GM18951 (cell line): ENCODE results near the gene HELZ.

Experiments
- POLR2A ChIP-seq: IDR thresholded peaks from 4 replicates; pipeline ENCODE4 v1.6.1; 2011; ENCODE audit warnings: mild to moderate bottlenecking; ENCODE audit not compliant: insufficient read length, insufficient read depth; ENCODE audit errors: extremely low read depth
- in situ Hi-C: fragments of 300-500 bp; cut with MboI; formaldehyde crosslinking; loops from one replicate; pipeline ENCODE4 v1.12.0; 2022; ENCODE audit warnings: low sequenced_read_pairs, mixed read lengths, inconsistent platforms; ENCODE audit not compliant: unreplicated experiment

HELZ gene

DNA sequence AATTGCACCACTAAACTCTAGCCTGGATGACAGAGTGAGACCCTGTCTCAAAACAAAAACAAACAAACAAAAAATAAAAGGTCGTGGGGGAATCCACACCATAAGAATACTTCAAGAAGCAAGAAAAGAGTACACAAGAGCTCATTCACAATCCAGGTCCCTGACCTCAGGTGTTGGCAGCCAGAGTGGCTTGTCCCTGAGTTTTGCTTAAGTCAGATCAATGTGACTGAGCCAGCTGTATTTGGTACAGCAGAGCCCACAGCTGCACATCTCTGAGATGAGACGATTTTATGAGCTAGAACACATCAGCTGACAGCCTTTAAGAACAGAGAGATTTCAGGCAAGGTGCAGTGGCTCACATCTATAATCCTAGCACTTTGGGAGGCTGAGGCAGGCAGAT lies 178.3 kb downstream of the HELZ start:
- no peak for TF ChIP-seq POLR2A
- in situ Hi-C loops, result no loop called here

DNA sequence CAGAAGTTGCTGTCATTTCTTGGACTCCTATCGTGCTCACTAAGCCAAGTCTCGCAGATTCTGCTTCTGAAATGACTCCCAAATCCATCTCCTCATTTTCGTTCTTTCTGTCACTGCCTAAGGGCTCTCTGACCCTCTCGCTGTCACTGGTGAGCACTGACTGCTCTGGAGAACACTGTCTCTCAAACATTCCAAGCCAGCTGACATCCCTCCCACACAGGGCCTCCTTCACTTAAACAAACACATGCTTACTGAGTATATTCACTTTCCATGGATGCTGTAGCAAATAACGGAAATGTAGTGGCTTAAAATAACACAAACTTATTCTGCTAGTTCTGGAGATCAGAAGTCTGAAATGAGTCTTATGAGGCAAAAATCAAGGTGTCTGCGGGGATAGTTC lies 181.9 kb downstream of the HELZ start:
- in situ Hi-C loops, result no loop called here
- TF ChIP-seq POLR2A, result no peak

DNA sequence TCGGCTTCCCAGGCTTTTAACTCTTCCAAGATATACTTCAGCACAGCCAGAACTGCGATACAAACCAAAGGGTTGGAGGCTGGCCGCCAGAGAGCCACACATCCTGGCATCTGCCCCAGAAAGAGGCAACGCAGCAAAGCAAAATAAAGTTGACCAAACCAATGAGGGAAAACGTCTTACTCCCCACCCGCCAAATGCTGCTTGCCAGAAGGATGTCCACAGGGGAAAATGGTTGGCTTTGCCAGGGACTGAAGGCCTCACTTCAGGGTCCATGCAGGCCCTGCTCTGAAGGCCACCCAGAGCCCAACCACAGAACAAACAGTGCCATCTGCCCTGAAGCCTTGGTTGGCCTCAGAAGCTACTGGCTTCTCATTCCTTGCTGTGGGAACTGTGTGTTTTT lies 185.6 kb downstream of the HELZ start:
- no peak for TF ChIP-seq POLR2A

DNA sequence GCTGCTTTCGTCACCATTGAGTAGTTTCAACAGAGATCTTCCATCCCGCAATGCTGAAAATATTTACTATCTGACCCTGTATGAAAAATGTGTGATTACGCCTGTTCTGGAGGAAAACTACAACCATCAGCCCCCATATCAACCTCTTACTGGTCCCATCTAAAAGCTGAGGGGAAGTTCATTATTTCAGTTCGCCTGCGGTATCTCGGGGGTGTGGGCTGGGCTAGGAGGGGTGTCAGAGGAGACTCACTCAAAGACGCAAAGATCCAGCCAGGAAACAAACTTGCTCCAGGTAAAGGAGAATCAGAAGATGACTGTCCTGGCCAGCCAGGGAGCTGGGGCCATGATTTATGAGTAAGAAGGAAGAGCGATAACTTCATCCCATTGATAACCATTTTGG lies 187.0 kb downstream of the HELZ start:
- no peak for TF ChIP-seq POLR2A
- in situ Hi-C loops, result no loop called here

More for the DNA sequence above, 185.6 kb downstream of the HELZ start:
- in situ Hi-C loops, result no loop called here

DNA sequence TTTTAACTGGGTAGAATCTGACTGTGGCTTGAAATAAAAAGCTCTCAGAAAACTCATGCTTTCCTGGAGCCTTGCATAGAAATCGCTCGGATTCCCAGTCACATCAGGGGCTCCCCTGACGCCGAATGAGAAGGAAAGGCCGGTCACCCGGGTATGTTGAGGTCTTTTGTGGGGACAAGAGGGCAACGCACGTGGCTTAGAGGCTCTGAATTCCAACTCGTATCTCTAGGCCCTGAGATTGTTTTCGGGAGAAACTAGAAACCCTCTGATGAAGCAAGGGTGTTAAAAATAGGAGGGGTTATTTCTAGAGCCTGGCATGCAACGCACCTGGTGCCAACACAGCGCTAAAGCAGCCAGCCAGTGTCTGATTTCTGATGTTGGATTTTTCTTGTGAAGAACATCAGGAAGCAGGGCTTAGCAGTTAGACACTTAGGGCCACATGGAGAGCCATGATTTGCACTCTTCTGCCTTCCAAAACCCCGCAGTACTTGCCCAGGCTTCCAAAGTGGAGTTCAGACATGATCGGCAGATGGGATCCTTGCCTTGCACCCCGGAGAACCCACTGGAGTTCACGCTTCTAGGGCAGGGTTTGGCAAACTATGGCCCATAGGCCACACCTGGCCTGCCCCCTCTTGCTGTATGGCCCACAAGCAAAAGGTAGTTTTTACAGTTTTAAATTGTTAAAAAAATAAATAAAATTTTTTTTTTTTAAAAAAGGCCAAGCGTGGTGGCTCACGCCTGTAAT lies 188.1 kb downstream of the HELZ start:
- no peak for TF ChIP-seq POLR2A
- in situ Hi-C loops, result no loop called here

DNA sequence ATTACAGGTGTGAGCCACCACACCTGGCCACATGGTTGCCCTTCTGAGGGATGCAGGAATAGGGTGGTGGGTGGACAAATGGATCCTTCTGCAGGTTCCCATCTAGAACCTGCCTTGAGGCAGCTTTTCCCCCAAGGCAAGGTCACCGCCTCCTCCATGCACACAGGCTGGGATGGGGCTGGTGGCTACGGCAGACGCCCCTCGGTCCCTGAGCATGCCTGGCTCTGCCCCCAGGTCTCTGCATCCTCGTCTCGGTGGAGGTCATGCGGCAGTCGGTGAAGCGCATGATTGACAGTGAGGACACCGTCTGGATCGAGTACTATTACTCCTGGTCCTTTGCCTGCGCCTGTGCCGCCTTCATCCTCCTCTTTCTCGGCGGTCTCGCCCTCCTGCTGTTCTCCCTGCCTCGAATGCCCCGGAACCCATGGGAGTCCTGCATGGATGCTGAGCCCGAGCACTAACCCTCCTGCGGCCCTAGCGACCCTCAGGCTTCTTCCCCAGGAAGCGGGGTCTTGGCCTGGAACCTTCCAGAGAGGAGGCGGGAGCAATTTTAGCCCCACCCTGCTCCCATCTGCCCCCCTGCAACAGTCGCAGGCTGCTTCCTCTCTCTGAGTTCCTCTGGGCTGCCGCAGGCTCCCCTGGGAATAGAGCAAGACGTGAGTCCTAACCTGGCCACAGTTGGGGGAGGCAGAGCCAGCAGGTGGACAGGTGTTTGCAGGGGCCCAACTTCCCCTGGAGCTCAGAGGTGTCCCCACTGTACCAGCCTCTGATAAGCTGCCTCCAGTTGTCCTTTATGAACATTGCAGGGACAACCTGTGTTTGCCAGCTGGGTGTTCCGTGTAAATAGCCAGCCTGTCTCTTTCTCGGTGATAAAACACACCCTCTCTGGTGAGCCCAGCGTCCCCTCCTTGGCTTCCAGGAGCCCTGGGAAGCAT lies 188.9 kb downstream of the HELZ start:
- in situ Hi-C loops, result no loop called here
- no peak for TF ChIP-seq POLR2A

DNA sequence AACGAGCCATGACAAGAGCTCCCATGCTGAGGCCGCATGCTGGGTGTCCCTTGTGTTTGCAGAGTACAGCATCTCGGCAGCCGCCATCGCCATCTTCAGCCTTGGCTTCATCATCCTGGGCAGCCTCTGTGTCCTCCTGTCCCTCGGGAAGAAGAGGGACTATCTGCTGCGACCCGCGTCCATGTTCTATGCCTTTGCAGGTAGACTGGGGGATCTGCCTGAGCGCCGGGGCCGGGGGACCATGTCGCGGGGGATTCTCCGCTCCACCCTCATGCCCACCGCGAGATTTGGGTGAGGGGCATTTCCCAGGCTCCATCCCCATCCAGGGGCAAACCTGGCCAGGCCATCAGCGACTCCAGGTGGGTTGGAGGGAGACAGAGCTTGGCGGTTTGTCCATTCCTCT lies 190.0 kb downstream of the HELZ start:
- in situ Hi-C loops, result no loop called here
- TF ChIP-seq POLR2A, result no peak

DNA sequence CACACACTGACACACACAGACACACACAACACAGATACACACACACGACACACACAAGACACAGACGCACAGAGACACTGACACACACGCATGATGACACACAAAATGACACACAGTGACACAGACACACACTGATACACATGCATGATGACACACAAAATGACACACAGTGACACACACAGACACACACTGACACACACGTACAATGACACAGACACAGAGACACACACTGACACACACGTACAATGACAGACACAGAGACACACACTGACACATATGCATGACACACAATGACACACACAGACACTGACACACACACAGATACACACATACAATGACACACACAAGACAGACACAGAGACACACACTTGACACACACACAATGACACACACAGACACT lies 190.4 kb downstream of the HELZ start:
- no peak for TF ChIP-seq POLR2A
- in situ Hi-C loops, result no loop called here

DNA sequence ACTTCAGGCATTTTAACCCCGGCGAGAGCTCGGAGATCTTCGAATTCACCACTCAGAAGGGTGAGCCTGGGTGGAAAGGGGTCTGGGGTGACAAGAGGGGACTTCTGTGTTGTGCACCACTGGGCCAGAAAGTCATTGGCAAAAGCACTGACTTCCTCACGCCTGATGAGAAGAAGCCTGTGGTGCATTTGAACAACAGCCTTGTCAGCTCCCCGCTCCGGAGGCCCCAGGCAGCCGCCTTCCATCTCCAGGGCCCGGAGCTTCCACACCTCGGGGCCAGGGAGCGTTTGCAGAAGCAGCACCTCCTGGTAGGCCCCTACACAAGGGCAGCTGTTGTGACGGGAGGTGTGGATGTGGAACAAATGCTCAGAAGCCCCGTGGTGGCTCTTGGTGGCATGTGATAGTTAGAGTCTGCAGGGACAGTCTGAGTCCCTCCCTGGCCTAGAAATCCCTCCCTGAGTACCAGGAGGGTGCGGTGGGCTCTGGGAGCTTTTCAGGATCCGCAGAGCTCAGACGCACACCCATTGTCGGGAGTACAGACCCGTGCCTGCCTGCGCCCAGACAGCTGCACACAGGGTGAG lies 190.9 kb downstream of the HELZ start:
- in situ Hi-C loops, result no loop called here
- TF ChIP-seq POLR2A, result no peak

DNA sequence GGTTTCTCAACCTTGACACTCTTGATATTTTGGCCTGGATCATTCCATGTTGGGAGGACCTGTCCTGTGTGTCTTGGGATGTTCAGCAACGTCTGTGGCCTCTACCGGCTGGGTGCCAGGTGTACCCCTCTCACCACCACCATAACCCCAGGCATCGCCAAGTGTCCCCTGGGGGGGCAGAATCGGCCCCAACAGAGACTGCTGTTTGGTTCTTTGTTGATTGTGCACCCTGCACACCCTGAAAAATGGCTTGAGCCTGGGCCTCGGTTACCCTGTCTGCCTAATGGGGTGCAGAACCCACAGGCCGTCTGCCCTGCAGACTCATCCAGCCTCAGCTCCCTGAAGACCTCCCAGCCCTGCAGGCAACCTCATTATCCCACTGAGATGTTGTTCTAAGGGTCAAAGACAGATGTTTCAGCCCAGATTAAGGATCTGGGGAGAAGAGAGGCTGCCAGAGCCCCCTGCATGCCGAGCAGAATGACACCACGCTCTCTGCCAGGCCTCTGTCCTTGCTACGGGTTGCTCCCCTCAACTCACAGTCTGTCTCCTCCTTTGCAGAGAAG lies 191.5 kb downstream of the HELZ start:
- in situ Hi-C loops, result no loop called here
- no peak for TF ChIP-seq POLR2A

DNA sequence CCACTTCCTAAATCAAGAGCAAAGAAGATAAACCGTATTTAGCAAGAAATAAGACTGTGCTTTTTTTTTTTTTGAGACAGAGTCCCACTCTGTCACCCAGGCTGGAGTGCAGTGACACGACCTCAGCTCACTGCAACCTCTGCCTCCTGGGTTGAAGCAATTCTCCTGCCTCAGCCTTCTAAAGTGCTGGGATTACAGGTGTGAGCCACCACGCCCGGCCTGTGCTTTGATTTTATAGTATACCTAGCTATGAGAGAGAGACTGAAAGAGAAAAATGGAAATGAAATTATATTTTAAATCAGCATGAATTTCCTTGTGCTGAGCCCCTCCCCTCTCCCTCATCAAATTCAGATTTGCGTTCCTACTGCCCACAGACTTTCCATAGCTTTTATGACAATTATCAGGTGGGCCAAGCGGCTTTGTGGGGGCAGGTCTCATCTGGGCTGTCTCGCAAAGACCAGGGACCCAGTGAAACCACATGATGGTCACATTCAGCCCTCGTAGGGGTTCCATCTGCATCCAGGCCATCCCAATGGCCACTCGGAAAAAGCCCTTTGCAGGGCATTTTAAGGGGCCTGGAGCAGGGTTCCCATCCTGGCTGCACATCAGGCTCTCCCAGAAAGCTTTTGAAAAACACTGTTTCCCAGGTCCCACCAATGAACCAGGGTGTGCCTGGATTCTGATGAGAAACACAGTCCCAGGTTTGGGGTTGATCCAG lies 192.1 kb downstream of the HELZ start:
- TF ChIP-seq POLR2A, result no peak
- in situ Hi-C loops, result no loop called here

DNA sequence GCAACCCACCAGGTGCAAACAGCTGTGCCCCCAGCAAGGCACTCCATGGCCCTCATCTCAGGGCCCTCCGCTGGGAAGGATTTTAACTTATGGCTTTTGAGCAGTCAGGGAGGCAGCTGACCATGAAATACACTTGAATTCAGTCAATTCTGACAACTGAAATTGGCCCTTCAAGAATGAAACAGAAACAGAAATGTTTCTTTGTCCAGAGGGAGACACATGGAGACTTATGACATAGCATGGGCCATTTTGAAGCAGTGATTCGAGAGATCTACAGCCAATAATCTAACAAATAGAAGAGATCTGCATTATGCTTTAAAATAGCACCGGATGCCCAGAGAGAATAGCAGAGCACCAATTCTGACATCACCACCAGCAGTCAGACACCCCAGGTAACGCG lies 193.2 kb downstream of the HELZ start:
- in situ Hi-C loops, result no loop called here
- TF ChIP-seq POLR2A, result no peak

DNA sequence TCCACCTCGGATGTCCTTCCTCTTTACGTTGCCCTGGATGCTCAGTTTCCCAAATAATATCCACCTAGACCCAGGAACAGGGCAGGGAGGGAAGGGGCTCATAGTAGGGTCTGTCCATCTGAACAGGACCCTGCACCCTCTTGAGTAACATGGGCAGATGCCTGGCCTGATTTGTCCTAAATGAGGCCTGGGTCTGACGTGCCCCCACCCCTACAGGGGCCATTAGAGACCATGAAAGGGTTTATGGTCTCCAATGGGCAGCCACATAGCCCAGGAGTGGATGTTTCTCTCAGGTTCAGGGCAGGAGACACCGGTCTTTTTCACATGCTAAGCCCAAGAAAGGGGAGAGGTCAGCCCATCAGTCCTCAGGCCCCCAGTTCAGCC lies 193.8 kb downstream of the HELZ start:
- no peak for TF ChIP-seq POLR2A
- in situ Hi-C loops, result no loop called here
